A673 (cell line): ENCODE measurements around the gene SSBP3. TPM values are rescaled to one million over a fixed set of nuclear protein-coding genes. Genes with fewer than 3 reads are reported as not detected.
A peak's percentile ranks its signal among the peaks of the same experiment; 100 is the strongest.

Experiments
- BruUV-seq: library from RNA; stranded (reverse); fragments of 400-500 nt; replicated peaks from 2 replicates; lab custom pipeline; 2021; lab: Mats Ljungman, UMichigan
- CTCF ChIA-PET: fragments of 300-600 bp; sonication (Branson Sonifier 250); formaldehyde crosslinking; loops from one replicate; lab custom pipeline; 2022; ENCODE audit warnings: antibody characterized with exemption; lab: Charles Lee
- POLR2A ChIA-PET: fragments of 300-600 bp; sonication (Branson Sonifier 250); formaldehyde crosslinking; loops from one replicate; lab custom pipeline; 2022; ENCODE audit warnings: antibody characterized with exemption; ENCODE audit not compliant: low non-redundant PET; lab: Charles Lee
- DNase-seq: peaks from one replicate; pipeline ENCODE4 v3.0.0-alpha.2; 2015; ENCODE audit warnings: low spot score
- H3K27ac ChIP-seq: fragments of 200-600 bp; sonication (generic); 2 replicates; pipeline ENCODE4 v1.5.1; 2016; ENCODE audit warnings: mixed run types, low read depth, mild to moderate bottlenecking, mixed read lengths, antibody characterized with exemption, low read length; ENCODE audit not compliant: poor library complexity, severe bottlenecking
- H3K27me3 ChIP-seq: fragments of 200-600 bp; sonication (generic); replicated peaks from 2 replicates; pipeline ENCODE4 v1.6.1; 2017; ENCODE audit warnings: mixed run types, low read depth, mild to moderate bottlenecking, mixed read lengths, antibody characterized with exemption, low read length; ENCODE audit not compliant: insufficient read depth, poor library complexity
- H3K36me3 ChIP-seq: fragments of 200-600 bp; sonication (generic); 2 replicates; pipeline ENCODE4 v1.6.1; 2016; ENCODE audit warnings: mixed run types, mild to moderate bottlenecking, mixed read lengths, antibody characterized with exemption, low read length; ENCODE audit not compliant: insufficient read depth, poor library complexity, severe bottlenecking
- H3K4me1 ChIP-seq: fragments of 200-600 bp; sonication (generic); 2 replicates; pipeline ENCODE4 v1.6.1; 2017; ENCODE audit warnings: mixed run types, mild to moderate bottlenecking, mixed read lengths, antibody characterized with exemption, low read length; ENCODE audit not compliant: insufficient read depth, poor library complexity, severe bottlenecking
- H3K4me3 ChIP-seq: fragments of 200-600 bp; sonication (generic); 2 replicates; pipeline ENCODE4 v1.5.1; 2016; ENCODE audit warnings: low read depth, mixed run types, mild to moderate bottlenecking, mixed read lengths, low read length; ENCODE audit not compliant: poor library complexity, severe bottlenecking
- H3K9me3 ChIP-seq: fragments of 200-600 bp; sonication (generic); 2 replicates; pipeline ENCODE4 v1.6.1; 2016; ENCODE audit warnings: mixed run types, low read depth, mild to moderate bottlenecking, mixed read lengths, antibody characterized with exemption, low read length; ENCODE audit not compliant: poor library complexity, severe bottlenecking
- EZH2 ChIP-seq: fragments of 200-600 bp; sonication (generic); IDR thresholded peaks from 2 replicates; pipeline ENCODE4 v1.6.1; 2017; ENCODE audit warnings: borderline replicate concordance, low read depth, mild to moderate bottlenecking, mixed read lengths, antibody characterized with exemption, low read length; ENCODE audit not compliant: poor library complexity, severe bottlenecking
- intact Hi-C: fragments of 100-400 bp; cut with micrococcal nuclease; formaldehyde crosslinking; loops from one replicate; pipeline ENCODE4 v1.10.0; 2022; ENCODE audit not compliant: unreplicated experiment
- total RNA-seq: library from RNA; stranded (reverse); gene quantifications from 2 replicates; pipeline ENCODE4 v1.2.3, GENCODE V29; 2021
- TF ChIP-seq, protein P1 (sequence below): fragments of 300-800, 200-600 bp; sonication (generic); conservative IDR thresholded peaks from 2 replicates; pipeline ENCODE4 v1.5.1; 2017; ENCODE audit warnings: low read depth, mild to moderate bottlenecking, antibody characterized with exemption, low read length, moderate library complexity, mixed read lengths

SSBP3 gene
- total RNA-seq, 1 experiment from 2014 or later: 43.0 TPM

DNA sequence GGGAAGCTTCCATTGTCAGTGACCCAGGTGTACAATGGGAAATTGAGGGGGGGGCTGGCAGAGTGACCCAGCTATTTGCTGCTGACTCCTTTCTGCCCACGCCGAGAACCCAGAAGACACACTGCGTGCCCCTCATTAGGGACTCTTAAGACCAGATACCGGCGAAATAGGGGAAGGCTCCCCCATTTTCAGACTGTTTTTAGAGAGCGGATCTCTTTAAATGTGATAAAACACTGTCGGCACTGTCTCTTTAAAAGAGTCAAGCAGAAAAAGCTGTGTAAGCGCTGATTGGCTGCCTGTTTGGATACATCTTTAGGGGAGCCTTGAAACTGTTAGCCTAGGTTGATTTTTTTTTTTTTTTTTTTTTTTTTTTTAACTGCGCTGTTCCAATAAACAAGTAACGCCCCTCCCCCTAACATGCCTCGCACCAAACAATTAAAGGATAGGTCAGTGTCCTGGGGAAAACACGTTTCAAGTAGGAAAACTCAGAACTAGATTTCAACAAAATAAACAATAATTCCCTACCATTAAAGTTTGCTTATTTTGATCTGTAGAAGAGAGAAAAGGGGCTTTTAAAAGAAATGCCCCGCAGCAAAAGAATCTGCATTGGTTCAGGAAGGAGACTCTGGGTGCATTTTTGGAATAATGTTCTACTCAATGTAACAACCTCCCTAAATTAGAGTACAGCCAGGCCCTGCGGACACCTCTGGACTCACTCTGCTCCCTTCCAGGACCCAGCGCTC is 1.4 kb upstream of the SSBP3 start:
- H3K27ac ChIP-seq: peak overlapping the region; percentile 76
- intact Hi-C loops: loop anchor here (1.0 to 10.0 kb wide), 3 partner anchors 50 to 343 kb away; no protein-coding TSS in a partner anchor
- H3K4me1 ChIP-seq: peaks cover 6% of the 10 kb centered on the region
- BruUV-seq: no TSS peak
- peak; percentile 89 for DNase-seq
- peak overlapping the region; percentile 55 for H3K4me3 ChIP-seq
- H3K36me3 ChIP-seq: no peaks in the 10 kb centered on the region
- no peaks in the 10 kb centered on the region for H3K9me3 ChIP-seq
- no peak for TF ChIP-seq EZH2
- TF ChIP-seq, protein P1, sequence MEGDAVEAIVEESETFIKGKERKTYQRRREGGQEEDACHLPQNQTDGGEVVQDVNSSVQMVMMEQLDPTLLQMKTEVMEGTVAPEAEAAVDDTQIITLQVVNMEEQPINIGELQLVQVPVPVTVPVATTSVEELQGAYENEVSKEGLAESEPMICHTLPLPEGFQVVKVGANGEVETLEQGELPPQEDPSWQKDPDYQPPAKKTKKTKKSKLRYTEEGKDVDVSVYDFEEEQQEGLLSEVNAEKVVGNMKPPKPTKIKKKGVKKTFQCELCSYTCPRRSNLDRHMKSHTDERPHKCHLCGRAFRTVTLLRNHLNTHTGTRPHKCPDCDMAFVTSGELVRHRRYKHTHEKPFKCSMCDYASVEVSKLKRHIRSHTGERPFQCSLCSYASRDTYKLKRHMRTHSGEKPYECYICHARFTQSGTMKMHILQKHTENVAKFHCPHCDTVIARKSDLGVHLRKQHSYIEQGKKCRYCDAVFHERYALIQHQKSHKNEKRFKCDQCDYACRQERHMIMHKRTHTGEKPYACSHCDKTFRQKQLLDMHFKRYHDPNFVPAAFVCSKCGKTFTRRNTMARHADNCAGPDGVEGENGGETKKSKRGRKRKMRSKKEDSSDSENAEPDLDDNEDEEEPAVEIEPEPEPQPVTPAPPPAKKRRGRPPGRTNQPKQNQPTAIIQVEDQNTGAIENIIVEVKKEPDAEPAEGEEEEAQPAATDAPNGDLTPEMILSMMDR: no peak
- ChIA-PET CTCF (interaction anchor here (0.6 to 1.7 kb wide), 3 partner anchors 82 to 465 kb away, joined by 5 to 9 read pairs (median 5); no protein-coding TSS in a partner anchor), POLR2A (interaction anchor here (0.6 to 0.7 kb wide), 2 partner anchors 17 to 1987 kb away, joined by 3 to 9 read pairs; no protein-coding TSS in a partner anchor)
- no peaks in the 10 kb centered on the region for H3K27me3 ChIP-seq

DNA sequence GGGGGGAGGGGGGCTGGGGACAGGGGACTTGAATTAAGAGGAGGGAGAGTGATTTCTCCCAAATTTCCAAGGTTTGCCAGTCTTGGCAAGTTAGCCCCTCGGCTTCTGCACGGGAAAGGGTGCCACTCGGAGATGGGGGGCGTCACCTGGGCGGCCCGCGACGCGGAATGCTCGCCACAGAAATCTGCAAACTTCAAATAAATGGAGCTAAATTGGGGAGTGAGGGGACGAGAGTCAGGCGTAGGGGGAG is 885 bp upstream of the SSBP3 start:
- ChIA-PET CTCF (interaction anchor here (0.6 to 1.7 kb wide), 3 partner anchors 82 to 465 kb away, joined by 5 to 9 read pairs (median 5); no protein-coding TSS in a partner anchor), POLR2A (interaction anchor here (0.6 to 0.7 kb wide), 2 partner anchors 16 to 1987 kb away, joined by 3 to 9 read pairs; no protein-coding TSS in a partner anchor)
- DNase-seq: no peak
- BruUV-seq: no TSS peak
- peak overlapping the region; percentile 55 for H3K4me3 ChIP-seq
- H3K4me1 ChIP-seq: peaks cover 6% of the 10 kb centered on the region
- intact Hi-C loops: loop anchor here (1.0 to 10.0 kb wide), 3 partner anchors 50 to 342 kb away; no protein-coding TSS in a partner anchor
- no peaks in the 10 kb centered on the region for H3K9me3 ChIP-seq
- H3K27me3 ChIP-seq: no peaks in the 10 kb centered on the region
- H3K36me3 ChIP-seq: no peaks in the 10 kb centered on the region
- no peak for TF ChIP-seq EZH2
- H3K27ac ChIP-seq: peak overlapping the region; percentile 67

DNA sequence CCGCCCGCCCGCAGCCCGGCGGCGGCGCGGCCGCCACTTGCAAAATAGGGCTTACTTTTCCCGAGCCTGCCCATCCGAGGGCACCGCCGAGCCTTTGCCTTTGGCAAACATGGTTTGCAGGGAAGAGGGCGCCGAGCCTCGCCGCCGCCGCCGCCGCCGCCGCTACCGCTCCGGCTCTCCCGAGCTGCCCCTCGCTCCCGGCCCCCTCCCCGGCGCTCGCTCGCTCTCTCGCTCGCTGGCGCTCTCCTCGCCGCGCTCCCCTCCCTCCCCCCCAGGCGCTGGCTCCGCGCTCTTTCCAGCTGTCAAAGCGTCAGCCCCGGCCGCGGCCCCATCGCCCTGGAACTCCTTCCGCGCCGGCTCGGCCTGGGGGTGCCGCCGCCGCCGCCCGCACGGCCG is 298 bp downstream of the SSBP3 start:
- BruUV-seq: no TSS peak
- Histone ChIP-seq H3K9me3 (no peaks in the 10 kb centered on the region), H3K27me3 (no peaks in the 10 kb centered on the region), H3K4me3 (peak overlapping the region; percentile 63), H3K4me1 (peaks cover 6% of the 10 kb centered on the region), H3K36me3 (no peaks in the 10 kb centered on the region), H3K27ac (no peak overlapping the region)
- no peak for DNase-seq
- ChIA-PET CTCF (interaction anchor here (0.5 to 1.7 kb wide), 3 partner anchors 83 to 1091 kb away, joined by 4 to 7 read pairs (median 5); no protein-coding TSS in a partner anchor), POLR2A (no interaction called here)
- TF ChIP-seq, protein P1: no peak
- no peak for TF ChIP-seq EZH2
- intact Hi-C loops: loop anchor here (5.0 to 10.0 kb wide), 2 partner anchors 51 to 341 kb away; no protein-coding TSS in a partner anchor
